Measurements from ENCODE around the gene METAP1. TPM values are rescaled to one million over a fixed set of nuclear protein-coding genes. Genes with fewer than 3 reads are reported as not detected.
"Not testable (repeated sequence)": the region's sequence is repeated elsewhere in the genome, so short reads cannot be mapped to it uniquely, and the experiment has no call there.

Gene METAP1
- total RNA-seq, 1 experiment from 2014 or later: 60.5 TPM

GRCh38 chr4:99058228-99058627 lies 62.7 kb downstream of the METAP1 start:
- no TSS peak for BruUV-seq (replicated peaks)
- CTCF ChIA-PET: interaction anchor here (0.7 kb wide), 1 partner anchor 63 kb away, joined by 3 read pairs; the partner anchor contains the start of gene METAP1
- intact Hi-C loops (cut with micrococcal nuclease; ENCODE audit: unreplicated experiment): loop anchor here (5.0 to 10.0 kb wide), 2 partner anchors 121 to 913 kb away; partner anchors contain the start of gene STPG2
- H3K36me3 Mint-ChIP-seq (ENCODE audit: insufficient read depth, unreplicated experiment): peaks cover 31% of the 10 kb centered on the region
- H3K9me3 Mint-ChIP-seq (ENCODE audit: low read depth, unreplicated experiment): no peaks in the 10 kb centered on the region
- H3K27ac Mint-ChIP-seq (ENCODE audit: unreplicated experiment): no peak overlapping the region
- TF ChIP-seq, protein P1, sequence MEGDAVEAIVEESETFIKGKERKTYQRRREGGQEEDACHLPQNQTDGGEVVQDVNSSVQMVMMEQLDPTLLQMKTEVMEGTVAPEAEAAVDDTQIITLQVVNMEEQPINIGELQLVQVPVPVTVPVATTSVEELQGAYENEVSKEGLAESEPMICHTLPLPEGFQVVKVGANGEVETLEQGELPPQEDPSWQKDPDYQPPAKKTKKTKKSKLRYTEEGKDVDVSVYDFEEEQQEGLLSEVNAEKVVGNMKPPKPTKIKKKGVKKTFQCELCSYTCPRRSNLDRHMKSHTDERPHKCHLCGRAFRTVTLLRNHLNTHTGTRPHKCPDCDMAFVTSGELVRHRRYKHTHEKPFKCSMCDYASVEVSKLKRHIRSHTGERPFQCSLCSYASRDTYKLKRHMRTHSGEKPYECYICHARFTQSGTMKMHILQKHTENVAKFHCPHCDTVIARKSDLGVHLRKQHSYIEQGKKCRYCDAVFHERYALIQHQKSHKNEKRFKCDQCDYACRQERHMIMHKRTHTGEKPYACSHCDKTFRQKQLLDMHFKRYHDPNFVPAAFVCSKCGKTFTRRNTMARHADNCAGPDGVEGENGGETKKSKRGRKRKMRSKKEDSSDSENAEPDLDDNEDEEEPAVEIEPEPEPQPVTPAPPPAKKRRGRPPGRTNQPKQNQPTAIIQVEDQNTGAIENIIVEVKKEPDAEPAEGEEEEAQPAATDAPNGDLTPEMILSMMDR (IDR thresholded peaks at IDR 0.05; ENCODE audit: unreplicated experiment): no peak
- no peaks in the 10 kb centered on the region for H3K27me3 Mint-ChIP-seq (ENCODE audit: unreplicated experiment)
- peaks cover 21% of the 10 kb centered on the region for H3K4me1 Mint-ChIP-seq (ENCODE audit: low read depth, unreplicated experiment)
- no peak overlapping the region for H3K4me3 Mint-ChIP-seq (ENCODE audit: low read depth, unreplicated experiment)
- DNase-seq: no peak

DNA sequence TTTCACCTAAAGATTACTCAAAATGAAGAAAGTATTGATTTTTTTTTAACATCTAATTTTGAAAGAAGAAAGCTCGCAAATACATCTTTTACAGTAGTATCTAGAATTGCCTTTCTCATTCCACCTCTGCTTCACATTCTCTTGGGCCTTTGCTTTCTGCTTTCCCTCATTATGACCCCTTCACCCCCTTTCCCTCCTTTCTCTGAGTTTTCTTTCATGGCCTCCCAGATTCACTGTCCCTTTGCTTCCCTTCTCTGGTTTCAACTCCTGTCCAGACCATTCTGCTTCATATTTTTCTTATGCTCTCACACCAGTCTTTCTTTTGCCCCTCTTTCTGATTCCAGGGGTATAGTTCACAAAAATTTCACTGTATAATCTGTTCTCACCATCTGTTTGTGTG lies 64.0 kb downstream of the METAP1 start:
- CTCF ChIA-PET: interaction anchor here (1.6 kb wide), 1 partner anchor 65 kb away, joined by 5 read pairs; the partner anchor contains the start of gene METAP1
- no peak for DNase-seq
- peak overlapping the region; percentile 35 for H3K4me3 Mint-ChIP-seq (ENCODE audit: low read depth, unreplicated experiment)
- peaks cover 21% of the 10 kb centered on the region for H3K4me1 Mint-ChIP-seq (ENCODE audit: low read depth, unreplicated experiment)
- peaks cover 31% of the 10 kb centered on the region for H3K36me3 Mint-ChIP-seq (ENCODE audit: insufficient read depth, unreplicated experiment)
- BruUV-seq (replicated peaks): no TSS peak
- H3K27ac Mint-ChIP-seq (ENCODE audit: unreplicated experiment): peak overlapping the region; percentile 14
- intact Hi-C loops (cut with micrococcal nuclease; ENCODE audit: unreplicated experiment): loop anchor here (5.0 to 10.0 kb wide), 2 partner anchors 122 to 915 kb away; partner anchors contain the start of gene STPG2
- H3K27me3 Mint-ChIP-seq (ENCODE audit: unreplicated experiment): no peaks in the 10 kb centered on the region
- TF ChIP-seq, protein P1 (IDR thresholded peaks at IDR 0.05; ENCODE audit: unreplicated experiment): no peak
- no peaks in the 10 kb centered on the region for H3K9me3 Mint-ChIP-seq (ENCODE audit: low read depth, unreplicated experiment)

- Mint-ChIP-seq H3K4me1 (ENCODE audit: low read depth, unreplicated experiment) (peaks cover 14% of the 10 kb centered on the region), H3K27me3 (ENCODE audit: unreplicated experiment) (no peaks in the 10 kb centered on the region), H3K9me3 (ENCODE audit: low read depth, unreplicated experiment) (no peaks in the 10 kb centered on the region), H3K27ac (ENCODE audit: unreplicated experiment) (no peak overlapping the region), H3K4me3 (ENCODE audit: low read depth, unreplicated experiment) (no peak overlapping the region), H3K36me3 (ENCODE audit: insufficient read depth, unreplicated experiment) (peaks cover 31% of the 10 kb centered on the region)
- BruUV-seq (replicated peaks): no TSS peak
- TF ChIP-seq, protein P1 (IDR thresholded peaks at IDR 0.05; ENCODE audit: unreplicated experiment): no peak
- DNase-seq: no peak
- CTCF ChIA-PET: no interaction called here
- intact Hi-C loops (cut with micrococcal nuclease; ENCODE audit: unreplicated experiment): no loop called here
Measured at GRCh38 chr4:99061048-99061700, 65.7 kb downstream of the METAP1 start.

GRCh38 chr4:99062120-99062519 lies 66.6 kb downstream of the METAP1 start:
- TSS peak; percentile 66 for BruUV-seq (replicated peaks)
- TF ChIP-seq, protein P1 (IDR thresholded peaks at IDR 0.05; ENCODE audit: unreplicated experiment): no peak
- Mint-ChIP-seq H3K27me3 (ENCODE audit: unreplicated experiment) (no peaks in the 10 kb centered on the region), H3K9me3 (ENCODE audit: low read depth, unreplicated experiment) (no peaks in the 10 kb centered on the region), H3K27ac (ENCODE audit: unreplicated experiment) (no peak overlapping the region), H3K4me1 (ENCODE audit: low read depth, unreplicated experiment) (peaks cover 13% of the 10 kb centered on the region), H3K36me3 (ENCODE audit: insufficient read depth, unreplicated experiment) (peaks cover 25% of the 10 kb centered on the region), H3K4me3 (ENCODE audit: low read depth, unreplicated experiment) (no peak overlapping the region)
- no peak for DNase-seq
- CTCF ChIA-PET: no interaction called here
- intact Hi-C loops (cut with micrococcal nuclease; ENCODE audit: unreplicated experiment): no loop called here

DNA sequence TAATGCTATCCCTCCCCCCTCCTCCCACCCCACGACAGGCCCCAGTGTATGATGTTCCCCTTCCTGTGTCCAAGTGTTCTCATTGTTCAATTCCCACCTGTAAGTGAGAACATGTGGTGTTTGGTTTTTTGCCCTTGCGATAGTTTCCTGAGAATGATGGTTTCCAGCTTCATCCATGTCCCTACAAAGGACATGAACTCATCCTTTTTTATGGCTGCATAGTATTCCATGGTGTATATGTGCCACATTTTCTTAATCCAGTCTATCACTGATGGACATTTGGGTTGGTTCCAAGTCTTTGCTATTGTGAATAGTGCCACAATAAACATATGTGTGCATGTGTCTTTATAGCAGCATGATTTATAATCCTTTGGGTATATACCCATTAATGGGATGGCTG lies 70.0 kb downstream of the METAP1 start:
- H3K4me3 Mint-ChIP-seq (ENCODE audit: low read depth, unreplicated experiment); H3K4me1 Mint-ChIP-seq (ENCODE audit: low read depth, unreplicated experiment); DNase-seq; BruUV-seq (replicated peaks); intact Hi-C loops (cut with micrococcal nuclease; ENCODE audit: unreplicated experiment); H3K27ac Mint-ChIP-seq (ENCODE audit: unreplicated experiment); H3K9me3 Mint-ChIP-seq (ENCODE audit: low read depth, unreplicated experiment); H3K27me3 Mint-ChIP-seq (ENCODE audit: unreplicated experiment): not testable (repeated sequence)
- CTCF ChIA-PET: interaction anchor here (0.5 kb wide), 1 partner anchor 11 kb away, joined by 3 read pairs; no protein-coding TSS in a partner anchor
- H3K36me3 Mint-ChIP-seq (ENCODE audit: insufficient read depth, unreplicated experiment): peaks cover 10% of the 10 kb centered on the region
